ENCODE measurements around the gene ACADSB.

GRCh38 chr10:122974023-122974422, 34.8 kb upstream of the ACADSB start:
- TF ChIP-seq ETS1 (IDR thresholded peaks at IDR 0.05) (no peak), CTCF (conservative IDR thresholded peaks at IDR 0.05; ENCODE audit: low read depth in 2 of 2) (no peak)
